Measurements from ENCODE around the gene CLDN14.

GRCh38 chr21:36472377-36472776, 7.5 kb downstream of the CLDN14 start:
- TF ChIP-seq CTCF (IDR thresholded peaks at IDR 0.05) (no peak), POLR2A (IDR thresholded peaks at IDR 0.05) (no peak)
